GM13977 (cell line): ENCODE results near the gene RPL12.

Experiments
- DNase-seq: peaks from one replicate; pipeline ENCODE4 v3.0.0; 2012; ENCODE audit warnings: low spot score
- CTCF ChIP-seq: IDR thresholded peaks from 2 replicates; pipeline ENCODE4 v1.5.1; 2012; ENCODE audit warnings: mild to moderate bottlenecking, control low read depth; ENCODE audit not compliant: insufficient read depth; ENCODE audit errors: extremely low read depth, missing control alignments
- in situ Hi-C: fragments of 300-500 bp; cut with MboI; formaldehyde crosslinking; loops from one replicate; pipeline ENCODE4 v1.12.0; 2022; ENCODE audit warnings: low sequenced_read_pairs, low pct_unique_long_range_greater_than_20kb, mixed read lengths, inconsistent platforms; ENCODE audit not compliant: unreplicated experiment

Gene RPL12

GRCh38 chr9:127444921-127445850, 6.0 kb downstream of the RPL12 start:
- TF ChIP-seq CTCF = no peak
- no peak for DNase-seq
- in situ Hi-C loops = no loop called here

GRCh38 chr9:127444283-127444920, 6.8 kb downstream of the RPL12 start:
- DNase-seq = no peak
- in situ Hi-C loops = no loop called here
- no peak for TF ChIP-seq CTCF

GRCh38 chr9:127438394-127438793, 12.8 kb downstream of the RPL12 start:
- no peak for DNase-seq
- TF ChIP-seq CTCF = no peak
- in situ Hi-C loops = no loop called here

- in situ Hi-C loops = no loop called here
- TF ChIP-seq CTCF = no peak
- no peak for DNase-seq
Measured at GRCh38 chr9:127437497-127438264, 13.5 kb downstream of the RPL12 start.

GRCh38 chr9:127430415-127430814, 20.8 kb downstream of the RPL12 start:
- no peak for TF ChIP-seq CTCF
- in situ Hi-C loops = no loop called here
- DNase-seq = no peak

GRCh38 chr9:127428348-127428747, 22.9 kb downstream of the RPL12 start:
- DNase-seq = no peak
- in situ Hi-C loops = loop anchor here (10.0 kb wide), 1 partner anchor 214 kb away; no protein-coding TSS in a partner anchor
- no peak for TF ChIP-seq CTCF
